Keratinocyte (primary cell): ENCODE results near the gene SYT1. TPM values are rescaled to one million over a fixed set of nuclear protein-coding genes. Genes with fewer than 3 reads are reported as not detected.

Experiments
- DNase-seq: peaks from one replicate; pipeline ENCODE4 v3.0.0-alpha.2; 2011; ENCODE audit warnings: low read depth, missing footprints, low spot score
- FAIRE-seq: peaks from 2 replicates; lab custom pipeline; 2011; peaks lifted over from hg19 to GRCh38; lab: Jason Lieb, UNC
- H2AFZ ChIP-seq: 2 replicates; pipeline ENCODE4 v1.6.0; 2012; ENCODE audit warnings: low read length, control low read depth, inconsistent platforms; ENCODE audit not compliant: control insufficient read depth
- H3K27ac ChIP-seq: 2 replicates; pipeline ENCODE4 v1.5.1; 2011; ENCODE audit warnings: low read length; ENCODE audit not compliant: control insufficient read depth, insufficient read depth
- H3K27me3 ChIP-seq: 3 replicates; pipeline ENCODE4 v1.6.0; 2011; ENCODE audit warnings: low read length; ENCODE audit not compliant: control insufficient read depth, insufficient read depth; ENCODE audit errors: extremely low read depth
- H3K36me3 ChIP-seq, 2 experiments: 2 replicates in 1 of 2; 3 replicates in 1 of 2; pipeline ENCODE4 v1.5.1; 2011; ENCODE audit warnings: low read length in 2 of 2, mild to moderate bottlenecking in 1 of 2; ENCODE audit not compliant: control insufficient read depth in 2 of 2, insufficient read depth in 2 of 2; ENCODE audit errors: extremely low read depth in 1 of 2
- H3K4me1 ChIP-seq: 3 replicates; pipeline ENCODE4 v1.5.1; 2011; ENCODE audit warnings: low read length; ENCODE audit not compliant: control insufficient read depth, insufficient read depth; ENCODE audit errors: extremely low read depth
- H3K4me2 ChIP-seq: 3 replicates; pipeline ENCODE4 v1.6.0; 2011; ENCODE audit warnings: low read depth, low read length; ENCODE audit not compliant: control insufficient read depth, insufficient read depth; ENCODE audit errors: extremely low read depth
- H3K4me3 ChIP-seq, 3 experiments: fragments of 200-600 bp in 1 of 3; sonication (generic) in 1 of 3; 2 replicates in 2 of 3; 3 replicates in 1 of 3; pipeline ENCODE4 v1.5.1; 2011 to 2016; ENCODE audit warnings: low read length in 3 of 3, mild to moderate bottlenecking in 3 of 3, control low read depth in 2 of 3, inconsistent platforms in 1 of 3, low read depth in 1 of 3, mixed read lengths in 1 of 3, mixed run types in 1 of 3, moderate library complexity in 1 of 3; ENCODE audit not compliant: control insufficient read depth in 2 of 3, insufficient read depth in 2 of 3; ENCODE audit errors: extremely low read depth in 1 of 3
- H3K79me2 ChIP-seq: 2 replicates; pipeline ENCODE4 v1.6.0; 2012; ENCODE audit warnings: low read length; ENCODE audit not compliant: control insufficient read depth, insufficient read depth
- H3K9ac ChIP-seq: 3 replicates; pipeline ENCODE4 v1.6.0; 2011; ENCODE audit warnings: low read length; ENCODE audit not compliant: control insufficient read depth, insufficient read depth; ENCODE audit errors: extremely low read depth
- H3K9me1 ChIP-seq: 3 replicates; pipeline ENCODE4 v1.6.0; 2011; ENCODE audit warnings: low read length; ENCODE audit not compliant: control insufficient read depth, insufficient read depth; ENCODE audit errors: extremely low read depth
- H3K9me3 ChIP-seq: 2 replicates; pipeline ENCODE4 v1.5.1; 2012; ENCODE audit warnings: low read depth, low read length; ENCODE audit not compliant: control insufficient read depth
- H4K20me1 ChIP-seq: 3 replicates; pipeline ENCODE4 v1.6.0; 2011; ENCODE audit warnings: low read length; ENCODE audit not compliant: control insufficient read depth, insufficient read depth; ENCODE audit errors: extremely low read depth
- EZH2 ChIP-seq: IDR thresholded peaks from one replicate; pipeline ENCODE4 v1.6.1; 2012; ENCODE audit warnings: inconsistent platforms, mild to moderate bottlenecking, low read length, moderate library complexity
- dilution Hi-C: fragments of 300-500 bp; cut with MboI; formaldehyde crosslinking; loops from one replicate; pipeline ENCODE4 v1.7.0; 2020; ENCODE audit warnings: low sequenced_read_pairs; ENCODE audit not compliant: extremely low pct_ligation_motif_present
- polyA plus RNA-seq, 5 experiments: library from polyadenylated mRNA; depleted of rRNA in 3 of 5; stranded (reverse) in 3 of 5; stranded (forward) in 1 of 5; unstranded in 1 of 5; fragments of >200 nt; gene quantifications; 1 replicate in 1 of 5; 2 replicates in 3 of 5; 3 replicates in 1 of 5; pipeline versions ENCODE4 v1.2.1 to v1.2.3, GENCODE V29; 2011 to 2012; ENCODE audit warnings: missing spikeins in 2 of 5, low read depth in 1 of 5, low replicate concordance in 1 of 5
- TF ChIP-seq, protein P1 (sequence below), 3 experiments: IDR thresholded peaks in 1 of 3; conservative IDR thresholded peaks in 1 of 3; optimal IDR thresholded peaks in 1 of 3; 2 replicates in 2 of 3; 3 replicates in 1 of 3; pipeline versions ENCODE3 to v1.5.1; 2011; ENCODE audit warnings: low read length in 3 of 3, mild to moderate bottlenecking in 3 of 3, moderate library complexity in 2 of 3, control low read depth in 1 of 3, inconsistent platforms in 1 of 3; ENCODE audit not compliant: insufficient read depth in 2 of 3; ENCODE audit errors: extremely low read depth in 1 of 3

SYT1 gene
- polyA plus RNA-seq, 1 donor (not counting 4 experiments of a cell fraction or from before 2014, with no cell fraction given), result 6.1 TPM

DNA sequence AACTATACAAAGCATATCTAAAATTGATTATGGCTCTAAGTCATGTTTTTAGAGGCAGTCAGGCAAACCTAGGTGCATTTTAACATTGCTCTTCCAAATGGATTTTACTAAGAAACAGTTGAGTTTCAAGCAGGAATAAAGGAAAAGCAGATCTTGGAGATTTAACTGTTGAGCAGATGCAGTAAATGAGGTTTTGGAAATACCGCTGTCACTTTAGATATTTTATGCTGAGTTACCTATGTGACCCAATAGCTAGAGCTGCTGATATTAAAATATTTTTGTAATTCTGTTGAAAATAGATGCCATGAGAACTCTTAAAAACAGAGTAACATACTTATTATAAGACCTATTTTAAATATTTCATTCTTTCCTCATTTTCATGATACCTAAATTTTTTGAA is 181.4 kb downstream of the SYT1 start:
- Histone ChIP-seq H3K27ac (no peak overlapping the region), H3K36me3 (no peaks in the 10 kb centered on the region), H3K4me2 (no peak overlapping the region), H3K4me1 (no peaks in the 10 kb centered on the region), H3K9me3 (no peaks in the 10 kb centered on the region), H3K79me2 (no peaks in the 10 kb centered on the region), H4K20me1 (no peaks in the 10 kb centered on the region), H2AFZ (no peak overlapping the region), H3K27me3 (no peaks in the 10 kb centered on the region), H3K9me1 (no peaks in the 10 kb centered on the region), H3K9ac (no peak overlapping the region), H3K4me3 (no peak overlapping the region)
- no peak for TF ChIP-seq EZH2
- TF ChIP-seq, protein P1, sequence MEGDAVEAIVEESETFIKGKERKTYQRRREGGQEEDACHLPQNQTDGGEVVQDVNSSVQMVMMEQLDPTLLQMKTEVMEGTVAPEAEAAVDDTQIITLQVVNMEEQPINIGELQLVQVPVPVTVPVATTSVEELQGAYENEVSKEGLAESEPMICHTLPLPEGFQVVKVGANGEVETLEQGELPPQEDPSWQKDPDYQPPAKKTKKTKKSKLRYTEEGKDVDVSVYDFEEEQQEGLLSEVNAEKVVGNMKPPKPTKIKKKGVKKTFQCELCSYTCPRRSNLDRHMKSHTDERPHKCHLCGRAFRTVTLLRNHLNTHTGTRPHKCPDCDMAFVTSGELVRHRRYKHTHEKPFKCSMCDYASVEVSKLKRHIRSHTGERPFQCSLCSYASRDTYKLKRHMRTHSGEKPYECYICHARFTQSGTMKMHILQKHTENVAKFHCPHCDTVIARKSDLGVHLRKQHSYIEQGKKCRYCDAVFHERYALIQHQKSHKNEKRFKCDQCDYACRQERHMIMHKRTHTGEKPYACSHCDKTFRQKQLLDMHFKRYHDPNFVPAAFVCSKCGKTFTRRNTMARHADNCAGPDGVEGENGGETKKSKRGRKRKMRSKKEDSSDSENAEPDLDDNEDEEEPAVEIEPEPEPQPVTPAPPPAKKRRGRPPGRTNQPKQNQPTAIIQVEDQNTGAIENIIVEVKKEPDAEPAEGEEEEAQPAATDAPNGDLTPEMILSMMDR (optimal IDR thresholded peaks at IDR 0.05 in 1 of 3, IDR thresholded peaks at IDR 0.05 in 1 of 3, conservative IDR thresholded peaks at IDR 0.05 in 1 of 3; ENCODE audit: extremely low read depth in 1 of 3, insufficient read depth in 2 of 3, low read length in 3 of 3), result no peak
- no peak for DNase-seq
- dilution Hi-C loops, result no loop called here
- FAIRE-seq, result no peak

DNA sequence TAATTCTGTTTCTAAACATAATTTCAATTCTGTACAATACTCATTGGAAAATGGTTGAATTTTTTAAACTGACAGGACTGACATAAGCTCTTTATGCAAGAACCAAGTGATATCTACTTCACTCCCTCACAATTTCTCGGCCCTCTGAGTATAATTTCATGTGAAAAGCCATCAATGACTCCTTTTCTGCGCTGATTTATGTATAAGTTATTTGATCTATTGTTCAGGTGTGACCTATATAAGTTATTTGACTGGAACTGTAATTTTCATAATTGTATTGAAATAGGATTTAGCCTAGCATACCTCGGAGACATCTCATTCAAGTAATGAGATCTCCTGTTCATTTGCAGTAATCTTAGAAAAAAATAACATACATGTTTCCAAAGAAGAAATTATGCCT is 184.4 kb downstream of the SYT1 start:
- Histone ChIP-seq H3K9me3 (no peaks in the 10 kb centered on the region), H4K20me1 (no peaks in the 10 kb centered on the region), H3K27me3 (no peaks in the 10 kb centered on the region), H3K79me2 (no peaks in the 10 kb centered on the region), H3K9ac (no peak overlapping the region), H3K27ac (no peak overlapping the region), H3K4me2 (no peak overlapping the region), H2AFZ (no peak overlapping the region), H3K9me1 (no peaks in the 10 kb centered on the region), H3K4me3 (no peak overlapping the region), H3K4me1 (no peaks in the 10 kb centered on the region), H3K36me3 (no peaks in the 10 kb centered on the region)
- DNase-seq, result no peak
- FAIRE-seq, result no peak
- no peak for TF ChIP-seq EZH2
- TF ChIP-seq, protein P1 (optimal IDR thresholded peaks at IDR 0.05 in 1 of 3, IDR thresholded peaks at IDR 0.05 in 1 of 3, conservative IDR thresholded peaks at IDR 0.05 in 1 of 3; ENCODE audit: extremely low read depth in 1 of 3, insufficient read depth in 2 of 3, low read length in 3 of 3), result no peak
- dilution Hi-C loops, result no loop called here
